Measurements from ENCODE around the gene KCNG1.

DNA sequence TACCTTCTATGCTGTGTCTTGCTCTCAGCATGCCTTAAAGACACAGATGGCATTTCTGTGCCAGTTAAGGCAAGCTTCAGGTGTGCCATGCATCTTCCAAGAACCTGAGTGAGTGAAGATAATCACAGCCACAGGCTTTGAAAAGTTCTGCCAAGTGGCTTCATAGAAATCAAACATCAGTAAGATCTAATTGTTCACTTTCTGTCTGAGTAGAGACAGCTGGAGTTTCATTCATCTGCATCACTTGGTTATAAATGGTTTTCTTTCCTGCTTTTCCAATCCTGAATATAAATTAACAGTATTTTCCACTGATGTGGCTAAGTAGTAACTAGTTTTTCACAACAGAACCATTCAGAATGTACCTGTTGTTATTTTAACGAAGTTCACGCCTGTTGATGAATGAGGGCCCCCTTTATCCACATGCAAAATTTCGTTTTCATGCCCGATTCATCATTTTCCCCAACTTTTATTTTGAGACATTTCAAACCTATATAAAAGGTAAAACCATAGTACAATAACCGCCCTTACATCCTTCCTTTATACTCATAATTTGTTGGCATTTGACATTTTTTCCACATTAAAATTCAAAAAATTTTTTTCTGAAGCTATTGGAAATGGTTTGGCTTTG, 38.6 kb upstream of the KCNG1 start:
- TF ChIP-seq CTCF (IDR thresholded peaks at IDR 0.05) (no peak), EZH2 (IDR thresholded peaks at IDR 0.05; ENCODE audit: borderline replicate concordance, insufficient read depth, low read depth, low read length, poor library complexity, severe bottlenecking) (no peak)
